SIG-M5 treated with dmso at 0.1 percent for 504 hours (cell line): ENCODE results near the gene HHEX.
"Not testable (repeated sequence)": the region's sequence is repeated elsewhere in the genome, so short reads cannot be mapped to it uniquely, and the experiment has no call there.

Experiments used
- DNase-seq: peaks from one replicate; lab custom pipeline; 2025; ENCODE audit not compliant: unreplicated experiment; lab: John Stamatoyannopoulos, UW

HHEX gene

GRCh38 chr10:92689663-92690210 lies at the start of gene HHEX:
HHEX (plus strand) TSS chr10:92689955; CDS start chr10:92689987, 32 bp downstream.
- peak; percentile 66 for DNase-seq

DNA sequence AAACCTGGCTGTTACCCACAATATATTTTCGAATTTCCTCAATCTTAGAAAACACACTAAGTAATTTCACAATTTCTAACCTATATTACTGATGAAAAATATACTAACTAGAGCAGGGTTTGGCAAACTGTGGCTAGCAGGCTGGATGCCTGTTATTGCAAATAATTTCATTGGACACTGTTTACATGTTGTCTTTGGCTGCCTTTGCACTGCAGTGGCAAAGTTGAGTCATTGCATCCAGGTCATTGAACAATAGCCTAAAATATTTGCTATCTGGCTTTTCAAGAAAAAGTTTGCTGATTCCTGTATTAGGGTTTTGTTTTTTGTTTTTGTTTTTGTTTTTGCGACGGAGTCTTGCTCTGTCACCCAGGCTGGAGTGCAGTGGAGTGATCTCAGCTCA lies 49.6 kb upstream of the HHEX start:
- no peak for DNase-seq

GRCh38 chr10:92641492-92641891 lies 48.3 kb upstream of the HHEX start:
- no peak for DNase-seq

- no peak for DNase-seq
These were observed 44.8 kb upstream of the HHEX start for GRCh38 chr10:92644921-92645320.

DNA sequence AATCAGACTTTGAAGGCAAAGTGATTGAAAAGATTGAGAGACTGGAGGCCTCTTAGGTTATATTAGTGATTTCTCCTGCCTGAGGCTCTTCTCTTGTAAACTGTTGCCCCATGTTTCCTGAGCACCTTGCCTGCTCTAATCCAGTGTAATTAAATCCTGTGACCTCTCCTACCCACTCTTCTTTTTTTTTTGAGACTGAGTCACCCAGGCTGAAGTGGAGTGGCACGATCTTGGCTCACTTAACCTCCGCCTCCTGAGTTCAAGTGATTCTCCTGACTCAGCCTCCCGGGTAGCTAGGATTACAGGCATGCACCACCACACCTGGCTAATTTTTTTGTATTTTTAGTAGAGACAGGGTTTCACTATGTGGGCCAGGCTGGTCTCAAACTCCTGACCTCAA lies 38.9 kb upstream of the HHEX start:
- not testable (repeated sequence) for DNase-seq

DNA sequence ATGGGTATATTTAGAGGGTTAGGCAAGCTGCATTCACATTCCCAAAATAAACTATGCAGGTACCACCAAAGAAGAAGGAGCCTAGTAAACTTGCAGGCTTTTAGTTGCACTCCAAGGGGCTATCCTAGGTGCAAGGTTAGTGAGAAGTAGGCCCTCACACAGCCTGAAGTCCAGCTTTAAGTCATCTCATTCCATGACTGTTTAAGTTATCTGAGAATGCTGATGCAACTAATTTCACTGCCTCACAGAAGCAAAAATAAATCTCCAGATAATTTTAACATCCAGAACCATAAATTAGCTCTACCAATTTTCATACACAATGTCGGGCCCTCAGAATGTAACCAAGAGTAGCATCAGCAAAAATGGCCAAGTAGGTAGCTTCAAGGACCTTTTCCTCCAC lies 34.3 kb upstream of the HHEX start:
- no peak for DNase-seq

GRCh38 chr10:92656266-92656961 lies 33.3 kb upstream of the HHEX start:
- DNase-seq, result no peak

GRCh38 chr10:92657024-92657423 lies 32.7 kb upstream of the HHEX start:
- DNase-seq, result no peak

DNA sequence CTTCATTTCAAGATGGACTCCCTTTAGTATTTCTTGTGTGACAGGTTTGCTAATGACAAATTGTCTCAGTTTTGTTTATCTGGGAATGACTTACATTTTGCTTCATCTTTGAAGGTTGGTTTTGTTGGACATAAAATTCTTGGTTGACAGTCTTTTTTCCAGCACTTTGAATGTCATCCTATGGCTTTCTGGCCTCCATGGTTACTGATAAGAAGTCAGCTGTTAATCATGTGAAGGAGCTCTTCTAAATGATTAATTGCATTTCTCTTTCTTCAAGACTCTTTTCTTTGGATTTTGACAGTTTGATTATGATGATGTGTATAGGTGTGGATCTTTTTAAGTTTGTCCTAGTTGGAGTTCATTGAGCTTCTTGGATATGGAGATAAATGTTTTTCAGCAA lies 26.9 kb upstream of the HHEX start:
- DNase-seq, result no peak

GRCh38 chr10:92664322-92664721 lies 25.4 kb upstream of the HHEX start:
- DNase-seq, result no peak

- no peak for DNase-seq
These were observed 22.7 kb upstream of the HHEX start for GRCh38 chr10:92667078-92667477.

GRCh38 chr10:92677708-92678107 lies 12.0 kb upstream of the HHEX start:
- no peak for DNase-seq

- peak; percentile 34 for DNase-seq
These were observed 11.5 kb upstream of the HHEX start for GRCh38 chr10:92678206-92678605.

- no peak for DNase-seq
These were observed 8.4 kb upstream of the HHEX start for GRCh38 chr10:92681306-92681834.

GRCh38 chr10:92688573-92688926 lies 1.2 kb upstream of the HHEX start:
- no peak for DNase-seq

- peak; percentile 12 for DNase-seq
These were observed 660 bp upstream of the HHEX start for GRCh38 chr10:92688927-92689662.

- DNase-seq, result peak; percentile 56
These were observed 608 bp downstream of the HHEX start for GRCh38 chr10:92690211-92690914.

- peak; percentile 54 for DNase-seq
These were observed 1.3 kb downstream of the HHEX start for GRCh38 chr10:92690915-92691590.

GRCh38 chr10:92691591-92692079 lies 1.9 kb downstream of the HHEX start:
- peak; percentile 57 for DNase-seq

DNA sequence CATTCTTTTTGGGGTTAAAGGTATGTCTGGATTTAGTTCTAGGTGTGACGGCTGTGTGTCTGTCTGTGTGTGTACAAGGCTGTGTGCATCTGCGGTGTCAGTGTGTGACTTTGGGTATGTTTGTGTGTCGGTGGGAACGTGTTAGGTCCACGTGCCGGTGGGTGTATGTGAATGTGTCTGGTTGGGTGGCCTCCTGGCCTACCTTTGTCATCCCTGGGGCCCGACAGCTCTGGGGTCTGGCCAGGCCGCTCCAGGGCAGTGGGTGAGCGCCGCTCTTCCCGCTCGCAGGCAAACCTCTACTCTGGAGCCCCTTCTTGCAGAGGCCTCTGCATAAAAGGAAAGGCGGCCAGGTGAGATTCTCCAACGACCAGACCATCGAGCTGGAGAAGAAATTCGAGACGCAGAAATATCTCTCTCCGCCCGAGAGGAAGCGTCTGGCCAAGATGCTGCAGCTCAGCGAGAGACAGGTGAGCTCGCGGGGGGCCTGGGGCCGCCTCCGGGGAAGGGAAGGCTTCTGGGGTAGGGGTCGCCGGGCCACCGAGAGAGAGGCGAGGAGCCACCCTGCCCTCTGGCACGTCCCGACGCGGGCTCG lies 2.4 kb downstream of the HHEX start:
- DNase-seq, result no peak
